Measurements from ENCODE around the gene ACAA1.

- TF ChIP-seq, protein P1, sequence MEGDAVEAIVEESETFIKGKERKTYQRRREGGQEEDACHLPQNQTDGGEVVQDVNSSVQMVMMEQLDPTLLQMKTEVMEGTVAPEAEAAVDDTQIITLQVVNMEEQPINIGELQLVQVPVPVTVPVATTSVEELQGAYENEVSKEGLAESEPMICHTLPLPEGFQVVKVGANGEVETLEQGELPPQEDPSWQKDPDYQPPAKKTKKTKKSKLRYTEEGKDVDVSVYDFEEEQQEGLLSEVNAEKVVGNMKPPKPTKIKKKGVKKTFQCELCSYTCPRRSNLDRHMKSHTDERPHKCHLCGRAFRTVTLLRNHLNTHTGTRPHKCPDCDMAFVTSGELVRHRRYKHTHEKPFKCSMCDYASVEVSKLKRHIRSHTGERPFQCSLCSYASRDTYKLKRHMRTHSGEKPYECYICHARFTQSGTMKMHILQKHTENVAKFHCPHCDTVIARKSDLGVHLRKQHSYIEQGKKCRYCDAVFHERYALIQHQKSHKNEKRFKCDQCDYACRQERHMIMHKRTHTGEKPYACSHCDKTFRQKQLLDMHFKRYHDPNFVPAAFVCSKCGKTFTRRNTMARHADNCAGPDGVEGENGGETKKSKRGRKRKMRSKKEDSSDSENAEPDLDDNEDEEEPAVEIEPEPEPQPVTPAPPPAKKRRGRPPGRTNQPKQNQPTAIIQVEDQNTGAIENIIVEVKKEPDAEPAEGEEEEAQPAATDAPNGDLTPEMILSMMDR (conservative IDR thresholded peaks at IDR 0.05; ENCODE audit: low read depth, low read length), result no peak
- no peak for TF ChIP-seq EZH2 (IDR thresholded peaks at IDR 0.05; ENCODE audit: borderline replicate concordance, low read depth, low read length, poor library complexity, severe bottlenecking)
Measured at GRCh38 chr3:38125305-38126120, 11.4 kb downstream of the ACAA1 start.

Measured in A673 (cell line).